Neural progenitor cell (in vitro differentiated cells): ENCODE data around the gene LAMB4. TPM values are rescaled to one million over a fixed set of nuclear protein-coding genes. Genes with fewer than 3 reads are reported as not detected.

Experiments used
- DNase-seq: peaks from one replicate; pipeline ENCODE4 v3.0.0-alpha.2; 2016; ENCODE audit warnings: low spot score
- H2AFZ ChIP-seq: fragments of 200-600 bp; sonication (generic); replicated peaks from 2 replicates; pipeline ENCODE4 v1.6.1; 2016; ENCODE audit warnings: antibody characterized with exemption
- H3F3A ChIP-seq: fragments of 200-600 bp; sonication (generic); 2 replicates; pipeline ENCODE4 v1.6.1; 2016; ENCODE audit warnings: antibody characterized with exemption, low read depth
- H3K27ac ChIP-seq: fragments of 200-600 bp; sonication (generic); 2 replicates; pipeline ENCODE4 v1.5.1; 2016; ENCODE audit warnings: mild to moderate bottlenecking
- H3K27me3 ChIP-seq: fragments of 200-600 bp; sonication (generic); 2 replicates; pipeline ENCODE4 v1.6.1; 2016; ENCODE audit warnings: mild to moderate bottlenecking, moderate library complexity
- H3K36me3 ChIP-seq: fragments of 200-600 bp; sonication (generic); 2 replicates; pipeline ENCODE4 v1.5.1; 2016
- H3K4me1 ChIP-seq: fragments of 200-600 bp; sonication (generic); 2 replicates; pipeline ENCODE4 v1.6.1; 2016; ENCODE audit warnings: mixed run types
- H3K4me2 ChIP-seq: fragments of 200-600 bp; sonication (generic); 2 replicates; pipeline ENCODE4 v1.6.1; 2016
- H3K4me3 ChIP-seq: fragments of 200-600 bp; sonication (generic); 2 replicates; pipeline ENCODE4 v1.5.1; 2016
- H3K79me2 ChIP-seq: fragments of 200-600 bp; sonication (generic); 2 replicates; pipeline ENCODE4 v1.6.1; 2016; ENCODE audit warnings: low read depth
- H3K9ac ChIP-seq: fragments of 200-600 bp; sonication (generic); 2 replicates; pipeline ENCODE4 v1.6.1; 2016
- H3K9me3 ChIP-seq: fragments of 200-600 bp; sonication (generic); 2 replicates; pipeline ENCODE4 v1.5.1; 2016; ENCODE audit warnings: low read depth
- H4K20me1 ChIP-seq: fragments of 200-600 bp; sonication (generic); 2 replicates; pipeline ENCODE4 v1.6.1; 2016; ENCODE audit warnings: low read depth
- H3K27ac Mint-ChIP-seq: 3 replicates; pipeline ENCODE4 v1.8.0; 2021; ENCODE audit warnings: mixed read lengths
- H3K27me3 Mint-ChIP-seq: 2 replicates; pipeline ENCODE4 v1.8.0; 2022; ENCODE audit warnings: low read depth, mild to moderate bottlenecking, inconsistent platforms, moderate library complexity, mixed read lengths; ENCODE audit not compliant: insufficient read depth
- H3K36me3 Mint-ChIP-seq: 3 replicates; pipeline ENCODE4 v1.8.0; 2021; ENCODE audit warnings: mixed read lengths
- H3K4me1 Mint-ChIP-seq: 3 replicates; pipeline ENCODE4 v1.8.0; 2021; ENCODE audit warnings: mixed read lengths
- H3K4me3 Mint-ChIP-seq: 3 replicates; pipeline ENCODE4 v1.8.0; 2021; ENCODE audit warnings: mild to moderate bottlenecking, moderate library complexity, mixed read lengths
- H3K9me3 Mint-ChIP-seq: 3 replicates; pipeline ENCODE4 v1.8.0; 2020; ENCODE audit warnings: mixed read lengths
- EZH2 ChIP-seq: fragments of 200-600 bp; sonication (generic); IDR thresholded peaks from 2 replicates; pipeline ENCODE4 v1.6.1; 2017; ENCODE audit warnings: antibody characterized with exemption, mild to moderate bottlenecking, moderate library complexity
- EZH2phosphoT487 ChIP-seq: fragments of 200-600 bp; sonication (generic); IDR thresholded peaks from 2 replicates; pipeline ENCODE4 v1.6.1; 2017; ENCODE audit warnings: antibody characterized with exemption
- small RNA-seq: library from RNA; depleted of rRNA; stranded (forward); fragments of <200 nt; gene quantifications from one replicate; pipeline ENCODE3, GENCODE V24; 2015
- total RNA-seq: library from RNA; depleted of rRNA; stranded (reverse); fragments of >200 nt; gene quantifications from 2 replicates; pipeline ENCODE4 v1.2.3, GENCODE V29; 2015; ENCODE audit warnings: low replicate concordance
- TF ChIP-seq, protein P1 (sequence below): fragments of 200-600 bp; sonication (generic); IDR thresholded peaks from 2 replicates; pipeline ENCODE4 v1.5.1; 2017; ENCODE audit warnings: antibody characterized with exemption, mild to moderate bottlenecking

Gene LAMB4
- total RNA-seq, 1 donor from 2014 or later, result not detected

GRCh38 chr7:107976620-107977019 lies 153.5 kb downstream of the LAMB4 start:
- H3K27ac Mint-ChIP-seq, result peak overlapping the region; percentile 50
- no peaks in the 10 kb centered on the region for H3K36me3 Mint-ChIP-seq
- Histone ChIP-seq H3K79me2 (no peaks in the 10 kb centered on the region), H3K27me3 (no peaks in the 10 kb centered on the region), H3F3A (no peaks in the 10 kb centered on the region), H2AFZ (no peak overlapping the region), H3K9ac (no peak overlapping the region), H3K9me3 (no peaks in the 10 kb centered on the region), H3K27ac (no peak overlapping the region), H3K4me1 (no peaks in the 10 kb centered on the region), H3K4me2 (no peak overlapping the region), H3K36me3 (peaks cover 5% of the 10 kb centered on the region), H3K4me3 (no peak overlapping the region), H4K20me1 (no peaks in the 10 kb centered on the region)
- no peaks in the 10 kb centered on the region for H3K9me3 Mint-ChIP-seq
- no peaks in the 10 kb centered on the region for H3K27me3 Mint-ChIP-seq
- TF ChIP-seq EZH2phosphoT487 (no peak), EZH2 (no peak)
- TF ChIP-seq, protein P1, sequence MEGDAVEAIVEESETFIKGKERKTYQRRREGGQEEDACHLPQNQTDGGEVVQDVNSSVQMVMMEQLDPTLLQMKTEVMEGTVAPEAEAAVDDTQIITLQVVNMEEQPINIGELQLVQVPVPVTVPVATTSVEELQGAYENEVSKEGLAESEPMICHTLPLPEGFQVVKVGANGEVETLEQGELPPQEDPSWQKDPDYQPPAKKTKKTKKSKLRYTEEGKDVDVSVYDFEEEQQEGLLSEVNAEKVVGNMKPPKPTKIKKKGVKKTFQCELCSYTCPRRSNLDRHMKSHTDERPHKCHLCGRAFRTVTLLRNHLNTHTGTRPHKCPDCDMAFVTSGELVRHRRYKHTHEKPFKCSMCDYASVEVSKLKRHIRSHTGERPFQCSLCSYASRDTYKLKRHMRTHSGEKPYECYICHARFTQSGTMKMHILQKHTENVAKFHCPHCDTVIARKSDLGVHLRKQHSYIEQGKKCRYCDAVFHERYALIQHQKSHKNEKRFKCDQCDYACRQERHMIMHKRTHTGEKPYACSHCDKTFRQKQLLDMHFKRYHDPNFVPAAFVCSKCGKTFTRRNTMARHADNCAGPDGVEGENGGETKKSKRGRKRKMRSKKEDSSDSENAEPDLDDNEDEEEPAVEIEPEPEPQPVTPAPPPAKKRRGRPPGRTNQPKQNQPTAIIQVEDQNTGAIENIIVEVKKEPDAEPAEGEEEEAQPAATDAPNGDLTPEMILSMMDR, result no peak
- H3K4me1 Mint-ChIP-seq, result peaks cover 9% of the 10 kb centered on the region
- DNase-seq, result no peak
- no peak overlapping the region for H3K4me3 Mint-ChIP-seq

DNA sequence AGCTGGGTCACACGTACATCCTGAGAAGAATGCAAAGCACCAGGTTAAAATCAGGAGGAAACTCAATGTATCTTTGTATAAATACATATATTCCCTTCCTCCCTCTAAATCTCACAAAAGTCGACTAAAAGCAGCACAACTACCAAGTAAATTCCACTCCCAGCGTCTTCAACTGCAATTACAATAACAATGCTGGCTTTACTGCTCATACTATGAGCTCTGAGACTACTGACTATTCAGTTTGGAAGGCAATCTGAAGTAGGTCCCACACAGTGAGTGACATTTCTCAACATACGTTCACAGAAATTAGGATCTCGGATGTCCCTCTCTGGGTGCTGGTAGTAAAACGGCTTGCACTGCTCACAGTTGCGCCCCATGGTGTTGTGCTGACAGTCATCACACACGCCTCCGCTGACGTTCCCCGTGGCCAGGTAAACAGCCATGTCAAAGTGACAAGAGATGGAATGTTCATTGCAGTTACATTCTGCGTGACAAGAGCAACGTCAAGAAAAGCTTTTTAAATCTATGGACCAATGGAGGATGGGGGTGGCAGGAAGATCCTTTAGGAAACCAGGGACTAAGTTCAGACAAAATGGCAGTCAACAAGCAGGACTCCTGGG lies 154.7 kb downstream of the LAMB4 start:
- DNase-seq, result no peak
- Mint-ChIP-seq H3K9me3 (no peaks in the 10 kb centered on the region), H3K36me3 (peaks cover 1% of the 10 kb centered on the region), H3K4me1 (peaks cover 12% of the 10 kb centered on the region), H3K27me3 (no peaks in the 10 kb centered on the region), H3K27ac (no peak overlapping the region), H3K4me3 (no peak overlapping the region)
- no peak overlapping the region for H2AFZ ChIP-seq
- no peaks in the 10 kb centered on the region for H3K79me2 ChIP-seq
- H3K9me3 ChIP-seq, result no peaks in the 10 kb centered on the region
- H3K27me3 ChIP-seq, result no peaks in the 10 kb centered on the region
- H3K4me2 ChIP-seq, result no peak overlapping the region
- peaks cover 5% of the 10 kb centered on the region for H3K36me3 ChIP-seq
- no peak overlapping the region for H3K9ac ChIP-seq
- TF ChIP-seq EZH2 (no peak), EZH2phosphoT487 (no peak)
- TF ChIP-seq, protein P1, result no peak
- no peaks in the 10 kb centered on the region for H3F3A ChIP-seq
- H3K4me3 ChIP-seq, result no peak overlapping the region
- H3K27ac ChIP-seq, result peak overlapping the region; percentile 7
- no peaks in the 10 kb centered on the region for H3K4me1 ChIP-seq
- no peaks in the 10 kb centered on the region for H4K20me1 ChIP-seq

GRCh38 chr7:107973861-107974260 lies 156.3 kb downstream of the LAMB4 start:
- no peak overlapping the region for H3K27ac Mint-ChIP-seq

More at GRCh38 chr7:107973861-107974260, 156.3 kb downstream of the LAMB4 start:
- Histone ChIP-seq H3K9ac (no peak overlapping the region), H4K20me1 (no peaks in the 10 kb centered on the region), H3K27ac (no peak overlapping the region), H2AFZ (no peak overlapping the region), H3K9me3 (no peaks in the 10 kb centered on the region), H3K4me3 (no peak overlapping the region), H3K79me2 (no peaks in the 10 kb centered on the region), H3K27me3 (no peaks in the 10 kb centered on the region), H3K36me3 (peaks cover 5% of the 10 kb centered on the region), H3K4me1 (no peaks in the 10 kb centered on the region), H3K4me2 (no peak overlapping the region), H3F3A (no peaks in the 10 kb centered on the region)
- Mint-ChIP-seq H3K4me1 (peaks cover 12% of the 10 kb centered on the region), H3K4me3 (no peak overlapping the region), H3K36me3 (peaks cover 4% of the 10 kb centered on the region), H3K9me3 (no peaks in the 10 kb centered on the region), H3K27me3 (no peaks in the 10 kb centered on the region)
- DNase-seq, result no peak
- TF ChIP-seq, protein P1, result no peak
- TF ChIP-seq EZH2 (no peak), EZH2phosphoT487 (no peak)

Small RNAs within 50 kb of the gene (small RNA-seq; reads per million reads assigned to genes)
- gene RF00012, result not detected

Other genes starting within 250 kb of the LAMB4 start
- 136 and 186 TPM in 2 replicates for gene DLD, start 239.2 kb downstream of the LAMB4 start, total RNA-seq
- gene LAMB1, start 127.2 kb downstream of the LAMB4 start, total RNA-seq, result 87.7 and 100 TPM in 2 replicates